ENCODE results near the gene SNRPA1. TPM values are rescaled to one million over a fixed set of nuclear protein-coding genes. Genes with fewer than 3 reads are reported as not detected.

SNRPA1 gene
- total RNA-seq (10 to 100 TPM; 34.5 to 46.7 TPM), polyA plus RNA-seq (10 to 100 TPM; 55.8 to 57.7 TPM)
- long read RNA-seq, donor 1, transcript SNRPA1-207 (8 exons, 924 nt), result minor isoform, 5 of 67 reads
- long read RNA-seq, donor 1, transcript SNRPA1-201 (9 exons, 1,055 nt), result major isoform, 14 of 67 reads
- long read RNA-seq, donor 1, partial matches to known transcripts, result 40 of 67 reads
- long read RNA-seq, donor 1, other reads (novel, unspliced or antisense), result 0 of 67 reads
- long read RNA-seq, donor 2, transcript SNRPA1-201 (9 exons, 1,055 nt), result major isoform, 7 of 24 reads
- long read RNA-seq, donor 2, partial matches to known transcripts, result 16 of 24 reads
- long read RNA-seq, donor 2, other reads (novel, unspliced or antisense), result 0 of 24 reads
- long read RNA-seq, donor 3, transcript SNRPA1-201 (9 exons, 1,055 nt), result major isoform, 8 of 27 reads
- long read RNA-seq, donor 3, partial matches to known transcripts, result 14 of 27 reads
- long read RNA-seq, donor 3, other reads (novel, unspliced or antisense), result 0 of 27 reads
- long read RNA-seq, donor 4, transcript SNRPA1-201 (9 exons, 1,055 nt), result major isoform, 20 of 49 reads
- long read RNA-seq, donor 4, partial matches to known transcripts, result 24 of 49 reads
- long read RNA-seq, donor 4, other reads (novel, unspliced or antisense), result 0 of 49 reads
- long read RNA-seq, donor 5, transcript SNRPA1-201 (9 exons, 1,055 nt), result major isoform, 23 of 73 reads
- long read RNA-seq, donor 5, partial matches to known transcripts, result 39 of 73 reads
- long read RNA-seq, donor 5, other reads (novel, unspliced or antisense), result 0 of 73 reads

- Histone ChIP-seq H3K9ac (ENCODE audit: insufficient read depth in 1 of 2, low read length in 2 of 2) (peak within 1 kb of the TSS; percentile 80 to 87), H3K4me1 (ENCODE audit: control insufficient read depth in 5 of 5, insufficient read depth in 5 of 5, low read length in 5 of 5) (peaks cover 1 to 21% (median 8%) of the 10 kb centered on the region in 5 donors), H3K36me3 (ENCODE audit: control insufficient read depth in 4 of 4, insufficient read depth in 4 of 4, low read length in 4 of 4) (peaks cover 0 to 16% (median 2%) of the 10 kb centered on the region in 4 donors), H3K27me3 (ENCODE audit: control insufficient read depth in 3 of 3, insufficient read depth in 3 of 3, low read length in 2 of 3) (no peaks in the 10 kb centered on the region), H3K27ac (ENCODE audit: low read depth in 1 of 2, low read length in 1 of 2) (peak within 1 kb of the TSS; percentile 90 to 96), H3K4me3 (peak within 1 kb of the TSS; percentile 90), H3K9me3 (ENCODE audit: control insufficient read depth in 4 of 4, insufficient read depth in 3 of 4, low read length in 3 of 4) (no peaks in the 10 kb centered on the region)
- TF ChIP-seq CTCF (IDR thresholded peaks at IDR 0.05; ENCODE audit: control extremely low read depth, extremely low read depth), result no peak
- DNase-seq (peak; percentile 97 to 99 (median 98)), ATAC-seq (ENCODE audit: insufficient read depth, low FRiP score) (peak; percentile 94)
- WGBS, 2 donors, result 0% methylated on average over 77 to 87 of the region's 87 CpGs
Observed at GRCh38 chr15:101294731-101295606, at the start of gene SNRPA1. Gene SNRPA1 (minus strand): TSS chr15:101295248. CDS start chr15:101295178, 70 bp downstream.

- H3K27ac ChIP-seq (ENCODE audit: low read depth in 1 of 2, low read length in 1 of 2), result no peak overlapping the region
- DNase-seq (no peak), ATAC-seq (ENCODE audit: insufficient read depth, low FRiP score) (no peak)
- no peaks in the 10 kb centered on the region for H3K36me3 ChIP-seq (ENCODE audit: control insufficient read depth in 4 of 4, insufficient read depth in 4 of 4, low read length in 4 of 4)
- H3K4me1 ChIP-seq (ENCODE audit: control insufficient read depth in 5 of 5, insufficient read depth in 5 of 5, low read length in 5 of 5), result peaks cover 0 to 8% (median under 1%) of the 10 kb centered on the region in 5 donors
- H3K9ac ChIP-seq (ENCODE audit: insufficient read depth in 1 of 2, low read length in 2 of 2), result no peak overlapping the region
- H3K27me3 ChIP-seq (ENCODE audit: control insufficient read depth in 3 of 3, insufficient read depth in 3 of 3, low read length in 2 of 3), result no peaks in the 10 kb centered on the region
- H3K9me3 ChIP-seq (ENCODE audit: control insufficient read depth in 4 of 4, insufficient read depth in 3 of 4, low read length in 3 of 4), result no peaks in the 10 kb centered on the region
- H3K4me3 ChIP-seq, result no peak overlapping the region
- no peak for TF ChIP-seq CTCF (IDR thresholded peaks at IDR 0.05; ENCODE audit: control extremely low read depth, extremely low read depth)
Observed at GRCh38 chr15:101342056-101342455, 47.0 kb upstream of the SNRPA1 start.

DNA sequence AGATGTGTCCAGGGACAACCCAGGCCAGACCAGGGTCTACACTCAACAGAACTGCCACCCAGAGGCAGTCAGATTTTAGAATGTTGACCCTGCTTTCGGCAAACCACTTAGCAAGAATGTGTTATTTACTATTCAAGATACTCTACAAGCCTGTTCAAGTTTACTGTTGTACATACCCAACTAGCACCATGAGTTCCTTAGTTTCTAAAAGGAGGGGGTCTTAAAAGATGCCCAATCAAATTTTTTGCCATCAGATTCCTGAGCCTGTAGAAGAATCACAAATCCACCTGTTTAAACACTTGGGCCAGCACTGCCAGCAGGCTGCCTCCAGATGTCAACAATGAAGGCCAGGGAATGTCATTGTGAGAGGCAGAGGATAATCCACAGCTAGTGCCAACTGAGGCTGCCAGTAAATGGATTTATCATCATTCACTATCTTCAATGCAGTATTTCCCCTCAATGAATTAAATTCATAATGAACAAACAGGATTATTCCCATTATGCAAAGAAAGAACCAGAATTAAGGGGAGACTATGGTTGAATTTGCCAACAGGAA lies 43.5 kb upstream of the SNRPA1 start:
- Histone ChIP-seq H3K4me3 (no peak overlapping the region), H3K36me3 (ENCODE audit: control insufficient read depth in 4 of 4, insufficient read depth in 4 of 4, low read length in 4 of 4) (no peaks in the 10 kb centered on the region), H3K27me3 (ENCODE audit: control insufficient read depth in 3 of 3, insufficient read depth in 3 of 3, low read length in 2 of 3) (no peaks in the 10 kb centered on the region), H3K27ac (ENCODE audit: low read depth in 1 of 2, low read length in 1 of 2) (no peak overlapping the region), H3K9me3 (ENCODE audit: control insufficient read depth in 4 of 4, insufficient read depth in 3 of 4, low read length in 3 of 4) (peaks cover 0 to 9% (median 0%) of the 10 kb centered on the region in 4 donors), H3K9ac (ENCODE audit: insufficient read depth in 1 of 2, low read length in 2 of 2) (no peak overlapping the region), H3K4me1 (ENCODE audit: control insufficient read depth in 5 of 5, insufficient read depth in 5 of 5, low read length in 5 of 5) (no peaks in the 10 kb centered on the region)
- no peak for DNase-seq
- 66 to 83% methylated on average over 1 of the region's 1 CpG for WGBS, 2 donors
- no peak for TF ChIP-seq CTCF (IDR thresholded peaks at IDR 0.05; ENCODE audit: control extremely low read depth, extremely low read depth)
- no peak for ATAC-seq (ENCODE audit: insufficient read depth, low FRiP score)

Data from lung (tissue), 16 donors.